HFFc6 (cell line): ENCODE measurements around the gene HOXD4. TPM values are rescaled to one million over a fixed set of nuclear protein-coding genes. Genes with fewer than 3 reads are reported as not detected.

Experiments used
- DNase-seq: peaks from one replicate; pipeline ENCODE4 v3.0.0-alpha.2; 2018
- H3K27ac Mint-ChIP-seq: 2 replicates; pipeline ENCODE4 v1.8.0; 2020; ENCODE audit warnings: mild to moderate bottlenecking, mixed read lengths
- H3K27me3 Mint-ChIP-seq: 2 replicates; pipeline ENCODE4 v1.8.0; 2021; ENCODE audit warnings: mild to moderate bottlenecking, moderate library complexity, mixed read lengths; ENCODE audit not compliant: insufficient read depth
- H3K36me3 Mint-ChIP-seq: 2 replicates; pipeline ENCODE4 v1.8.0; 2021; ENCODE audit warnings: low read depth, mixed read lengths
- H3K4me1 Mint-ChIP-seq: 2 replicates; pipeline ENCODE4 v1.8.0; 2020; ENCODE audit warnings: low read depth, mixed read lengths
- H3K4me3 Mint-ChIP-seq: 2 replicates; pipeline ENCODE4 v1.8.0; 2020; ENCODE audit warnings: mild to moderate bottlenecking, moderate library complexity, mixed read lengths
- H3K9me3 Mint-ChIP-seq: 2 replicates; pipeline ENCODE4 v1.8.0; 2020; ENCODE audit warnings: mild to moderate bottlenecking, mixed read lengths
- CTCF ChIP-seq: fragments of 200-600 bp; sonication (generic); IDR thresholded peaks from 2 replicates; pipeline ENCODE4 v1.5.0; 2021; ENCODE audit warnings: antibody characterized with exemption, mild to moderate bottlenecking
- total RNA-seq, 6 experiments: library from RNA; stranded (reverse); fragmentation: NEBNext Ultra II Directional; extraction: Animal tissue kit (Norgen Biotek cat#: 25700); gene quantifications; 2 replicates in 1 of 6; 3 replicates in 5 of 6; pipeline ENCODE4 v1.2.3, GENCODE V29; 2021

The HOXD4 gene
- total RNA-seq, 6 experiments from 2014 or later, result 0.40 to 0.69 (median 0.57) TPM; not detected in 2

GRCh38 chr2:176104316-176105077 lies 46.9 kb upstream of the HOXD4 start:
- Mint-ChIP-seq H3K9me3 (no peaks in the 10 kb centered on the region), H3K36me3 (peaks cover 5% of the 10 kb centered on the region), H3K27me3 (peaks cover 13% of the 10 kb centered on the region), H3K27ac (peak overlapping the region; percentile 77), H3K4me1 (peaks cover 37% of the 10 kb centered on the region), H3K4me3 (peak overlapping the region; percentile 83)
- peak; percentile 43; the same call in 1 of the 2 replicates for TF ChIP-seq CTCF
- DNase-seq, result peak; percentile 91

- no peak for TF ChIP-seq CTCF
- H3K36me3 Mint-ChIP-seq, result peaks cover 6% of the 10 kb centered on the region
- peaks cover 13% of the 10 kb centered on the region for H3K27me3 Mint-ChIP-seq
- H3K4me3 Mint-ChIP-seq, result peak overlapping the region; percentile 83
- H3K4me1 Mint-ChIP-seq, result peaks cover 40% of the 10 kb centered on the region
- H3K9me3 Mint-ChIP-seq, result no peaks in the 10 kb centered on the region
- no peak for DNase-seq
- peak overlapping the region; percentile 77 for H3K27ac Mint-ChIP-seq
Observed at GRCh38 chr2:176105078-176105729, 46.1 kb upstream of the HOXD4 start.

GRCh38 chr2:176105730-176106580 lies 45.4 kb upstream of the HOXD4 start:
- Mint-ChIP-seq H3K36me3 (peaks cover 6% of the 10 kb centered on the region), H3K27me3 (peaks cover 13% of the 10 kb centered on the region), H3K27ac (peak overlapping the region; percentile 77), H3K4me1 (peaks cover 40% of the 10 kb centered on the region), H3K4me3 (peak overlapping the region; percentile 83), H3K9me3 (no peaks in the 10 kb centered on the region)
- no peak for DNase-seq
- TF ChIP-seq CTCF, result no peak

- peaks cover 6% of the 10 kb centered on the region for H3K36me3 Mint-ChIP-seq
- H3K27me3 Mint-ChIP-seq, result peaks cover 11% of the 10 kb centered on the region
- H3K4me3 Mint-ChIP-seq, result peak within 1 kb of the TSS; percentile 88
- peak; percentile 43 for DNase-seq
- no peak; the same call in 1 of the 2 replicates for TF ChIP-seq CTCF
- no peaks in the 10 kb centered on the region for H3K9me3 Mint-ChIP-seq
- peaks cover 40% of the 10 kb centered on the region for H3K4me1 Mint-ChIP-seq
- peak within 1 kb of the TSS; percentile 77 for H3K27ac Mint-ChIP-seq
Observed at GRCh38 chr2:176106581-176107539, 44.5 kb upstream of the HOXD4 start, which contains the start of gene HOXD11. Gene HOXD11 (plus strand): TSS chr2:176107280. CDS start chr2:176107356, 76 bp downstream.
